ENCODE results near the gene CHCHD4. TPM values are rescaled to one million over a fixed set of nuclear protein-coding genes. Genes with fewer than 3 reads are reported as not detected.
A peak's percentile ranks its signal among the peaks of the same experiment; 100 is the strongest.

CHCHD4 gene
- polyA plus RNA-seq, 1 donor (not counting 4 experiments of a cell fraction or from before 2014, with no cell fraction given) = 22.1 TPM

DNA sequence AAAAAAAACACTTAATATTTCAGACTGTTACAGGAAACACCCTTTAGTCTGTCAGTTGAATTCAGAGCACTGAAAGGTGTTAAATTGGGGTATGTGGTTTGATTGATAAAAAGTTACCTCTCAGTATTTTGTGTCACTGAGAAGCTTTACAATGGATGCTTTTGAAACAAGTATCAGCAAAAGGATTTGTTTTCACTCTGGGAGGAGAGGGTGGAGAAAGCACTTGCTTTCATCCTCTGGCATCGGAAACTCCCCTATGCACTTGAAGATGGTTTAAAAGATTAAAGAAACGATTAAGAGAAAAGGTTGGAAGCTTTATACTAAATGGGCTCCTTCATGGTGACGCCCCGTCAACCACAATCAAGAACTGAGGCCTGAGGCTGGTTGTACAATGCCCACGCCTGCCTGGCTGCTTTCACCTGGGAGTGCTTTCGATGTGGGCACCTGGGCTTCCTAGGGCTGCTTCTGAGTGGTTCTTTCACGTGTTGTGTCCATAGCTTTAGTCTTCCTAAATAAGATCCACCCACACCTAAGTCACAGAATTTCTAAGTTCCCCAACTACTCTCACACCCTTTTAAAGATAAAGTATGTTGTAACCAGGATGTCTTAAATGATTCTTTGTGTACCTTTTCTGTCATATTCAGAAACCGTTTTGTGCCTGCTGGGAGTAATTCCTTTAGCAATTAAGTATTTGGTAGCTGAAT is 18.0 kb upstream of the CHCHD4 start:
- no peak for FAIRE-seq
- dilution Hi-C loops (cut with MboI; ENCODE audit: extremely low pct_ligation_motif_present, low sequenced_read_pairs) = no loop called here
- H3K4me1 ChIP-seq (ENCODE audit: control insufficient read depth, extremely low read depth, insufficient read depth, low read length) = peaks cover 44% of the 10 kb centered on the region

DNA sequence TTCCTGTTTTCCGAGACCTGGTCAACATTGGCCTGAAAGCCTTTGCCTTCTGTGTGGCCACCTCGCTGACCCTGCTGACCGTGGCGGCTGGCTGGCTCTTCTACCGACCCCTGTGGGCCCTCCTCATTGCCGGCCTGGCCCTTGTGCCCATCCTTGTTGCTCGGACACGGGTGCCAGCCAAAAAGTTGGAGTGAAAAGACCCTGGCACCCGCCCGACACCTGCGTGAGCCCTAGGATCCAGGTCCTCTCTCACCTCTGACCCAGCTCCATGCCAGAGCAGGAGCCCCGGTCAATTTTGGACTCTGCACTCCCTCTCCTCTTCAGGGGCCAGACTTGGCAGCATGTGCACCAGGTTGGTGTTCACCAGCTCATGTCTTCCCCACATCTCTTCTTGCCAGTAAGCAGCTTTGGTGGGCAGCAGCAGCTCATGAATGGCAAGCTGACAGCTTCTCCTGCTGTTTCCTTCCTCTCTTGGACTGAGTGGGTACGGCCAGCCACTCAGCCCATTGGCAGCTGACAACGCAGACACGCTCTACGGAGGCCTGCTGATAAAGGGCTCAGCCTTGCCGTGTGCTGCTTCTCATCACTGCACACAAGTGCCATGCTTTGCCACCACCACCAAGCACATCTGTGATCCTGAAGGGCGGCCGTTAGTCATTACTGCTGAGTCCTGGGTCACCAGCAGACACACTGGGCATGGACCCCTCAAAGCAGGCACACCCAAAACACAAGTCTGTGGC is 17.1 kb upstream of the CHCHD4 start:
- Histone ChIP-seq H3K27me3 (ENCODE audit: control insufficient read depth, extremely low read depth, insufficient read depth, low read length) (no peaks in the 10 kb centered on the region), H3K79me2 (ENCODE audit: control insufficient read depth, insufficient read depth, low read length) (peaks cover 3% of the 10 kb centered on the region), H3K4me2 (ENCODE audit: control insufficient read depth, extremely low read depth, insufficient read depth, low read depth, low read length) (no peak overlapping the region), H3K4me1 (ENCODE audit: control insufficient read depth, extremely low read depth, insufficient read depth, low read length) (peaks cover 53% of the 10 kb centered on the region), H3K4me3 (ENCODE audit: control insufficient read depth in 2 of 3, extremely low read depth in 1 of 3, insufficient read depth in 2 of 3, low read depth in 1 of 3, low read length in 3 of 3) (no peak overlapping the region), H3K9ac (ENCODE audit: control insufficient read depth, extremely low read depth, insufficient read depth, low read length) (no peak overlapping the region), H4K20me1 (ENCODE audit: control insufficient read depth, extremely low read depth, insufficient read depth, low read length) (peaks cover 2% of the 10 kb centered on the region), H3K27ac (ENCODE audit: control insufficient read depth, insufficient read depth, low read length) (peak overlapping the region; percentile 98), H2AFZ (ENCODE audit: control insufficient read depth, low read length) (no peak overlapping the region), H3K9me3 (ENCODE audit: control insufficient read depth, low read depth, low read length) (no peaks in the 10 kb centered on the region), H3K9me1 (ENCODE audit: control insufficient read depth, extremely low read depth, insufficient read depth, low read length) (no peaks in the 10 kb centered on the region), H3K36me3 (ENCODE audit: control insufficient read depth in 2 of 2, extremely low read depth in 1 of 2, insufficient read depth in 2 of 2, low read length in 2 of 2) (peaks cover 25 to 58% of the 10 kb centered on the region in 2 experiments)
- dilution Hi-C loops (cut with MboI; ENCODE audit: extremely low pct_ligation_motif_present, low sequenced_read_pairs) = no loop called here
- no peak for DNase-seq (ENCODE audit: low read depth, low spot score)
- TF ChIP-seq, protein P1, sequence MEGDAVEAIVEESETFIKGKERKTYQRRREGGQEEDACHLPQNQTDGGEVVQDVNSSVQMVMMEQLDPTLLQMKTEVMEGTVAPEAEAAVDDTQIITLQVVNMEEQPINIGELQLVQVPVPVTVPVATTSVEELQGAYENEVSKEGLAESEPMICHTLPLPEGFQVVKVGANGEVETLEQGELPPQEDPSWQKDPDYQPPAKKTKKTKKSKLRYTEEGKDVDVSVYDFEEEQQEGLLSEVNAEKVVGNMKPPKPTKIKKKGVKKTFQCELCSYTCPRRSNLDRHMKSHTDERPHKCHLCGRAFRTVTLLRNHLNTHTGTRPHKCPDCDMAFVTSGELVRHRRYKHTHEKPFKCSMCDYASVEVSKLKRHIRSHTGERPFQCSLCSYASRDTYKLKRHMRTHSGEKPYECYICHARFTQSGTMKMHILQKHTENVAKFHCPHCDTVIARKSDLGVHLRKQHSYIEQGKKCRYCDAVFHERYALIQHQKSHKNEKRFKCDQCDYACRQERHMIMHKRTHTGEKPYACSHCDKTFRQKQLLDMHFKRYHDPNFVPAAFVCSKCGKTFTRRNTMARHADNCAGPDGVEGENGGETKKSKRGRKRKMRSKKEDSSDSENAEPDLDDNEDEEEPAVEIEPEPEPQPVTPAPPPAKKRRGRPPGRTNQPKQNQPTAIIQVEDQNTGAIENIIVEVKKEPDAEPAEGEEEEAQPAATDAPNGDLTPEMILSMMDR (optimal IDR thresholded peaks at IDR 0.05 in 1 of 3, IDR thresholded peaks at IDR 0.05 in 1 of 3, conservative IDR thresholded peaks at IDR 0.05 in 1 of 3; ENCODE audit: extremely low read depth in 1 of 3, insufficient read depth in 2 of 3, low read length in 3 of 3) = no peak
- TF ChIP-seq EZH2 (IDR thresholded peaks at IDR 0.05; ENCODE audit: low read length) = no peak
- no peak for FAIRE-seq

More for the DNA sequence above, 18.0 kb upstream of the CHCHD4 start:
- peak overlapping the region; percentile 91 for H3K9ac ChIP-seq (ENCODE audit: control insufficient read depth, extremely low read depth, insufficient read depth, low read length)
- H3K27ac ChIP-seq (ENCODE audit: control insufficient read depth, insufficient read depth, low read length) = peak overlapping the region; percentile 98
- peak overlapping the region; percentile 78 for H3K4me2 ChIP-seq (ENCODE audit: control insufficient read depth, extremely low read depth, insufficient read depth, low read depth, low read length)
- H4K20me1 ChIP-seq (ENCODE audit: control insufficient read depth, extremely low read depth, insufficient read depth, low read length) = peaks cover 2% of the 10 kb centered on the region
- no peak for TF ChIP-seq EZH2 (IDR thresholded peaks at IDR 0.05; ENCODE audit: low read length)
- TF ChIP-seq, protein P1 (optimal IDR thresholded peaks at IDR 0.05 in 1 of 3, IDR thresholded peaks at IDR 0.05 in 1 of 3, conservative IDR thresholded peaks at IDR 0.05 in 1 of 3; ENCODE audit: extremely low read depth in 1 of 3, insufficient read depth in 2 of 3, low read length in 3 of 3) = no peak
- H3K4me3 ChIP-seq (ENCODE audit: control insufficient read depth in 2 of 3, extremely low read depth in 1 of 3, insufficient read depth in 2 of 3, low read depth in 1 of 3, low read length in 3 of 3) = peak overlapping the region in 1 of 3 experiments; percentile 11
- no peak for DNase-seq (ENCODE audit: low read depth, low spot score)
- H3K9me3 ChIP-seq (ENCODE audit: control insufficient read depth, low read depth, low read length) = no peaks in the 10 kb centered on the region
- peaks cover 3% of the 10 kb centered on the region for H3K79me2 ChIP-seq (ENCODE audit: control insufficient read depth, insufficient read depth, low read length)
- H3K27me3 ChIP-seq (ENCODE audit: control insufficient read depth, extremely low read depth, insufficient read depth, low read length) = no peaks in the 10 kb centered on the region
- H3K36me3 ChIP-seq (ENCODE audit: control insufficient read depth in 2 of 2, extremely low read depth in 1 of 2, insufficient read depth in 2 of 2, low read length in 2 of 2) = peaks cover 29 to 56% of the 10 kb centered on the region in 2 experiments
- no peak overlapping the region for H2AFZ ChIP-seq (ENCODE audit: control insufficient read depth, low read length)
- H3K9me1 ChIP-seq (ENCODE audit: control insufficient read depth, extremely low read depth, insufficient read depth, low read length) = no peaks in the 10 kb centered on the region

All from keratinocyte (primary cell).